DMS53 treated with DMSO at 0.1 percent for 48 hours (cell line): ENCODE measurements around the gene TRHDE.

Experiments used
- DNase-seq: peaks from one replicate; lab custom pipeline; 2025; ENCODE audit not compliant: unreplicated experiment; lab: John Stamatoyannopoulos, UW

The TRHDE gene

GRCh38 chr12:72432037-72432604 lies 160.0 kb downstream of the TRHDE start:
- DNase-seq: peak; percentile 24

- DNase-seq: no peak
Observed at GRCh38 chr12:72433298-72433697, 161.1 kb downstream of the TRHDE start.

GRCh38 chr12:72434999-72435398 lies 162.8 kb downstream of the TRHDE start:
- DNase-seq: no peak

- no peak for DNase-seq
Observed at GRCh38 chr12:72442217-72442616, 170.0 kb downstream of the TRHDE start.

GRCh38 chr12:72444125-72444524 lies 172.0 kb downstream of the TRHDE start:
- no peak for DNase-seq

- DNase-seq: no peak
Observed at GRCh38 chr12:72444566-72444965, 172.4 kb downstream of the TRHDE start.

GRCh38 chr12:72448089-72448488 lies 175.9 kb downstream of the TRHDE start:
- DNase-seq: no peak

GRCh38 chr12:72448805-72449204 lies 176.6 kb downstream of the TRHDE start:
- DNase-seq: no peak

GRCh38 chr12:72453066-72453465 lies 180.9 kb downstream of the TRHDE start:
- DNase-seq: no peak

GRCh38 chr12:72453550-72453949 lies 181.4 kb downstream of the TRHDE start:
- DNase-seq: no peak

- no peak for DNase-seq
Observed at GRCh38 chr12:72464471-72464870, 192.3 kb downstream of the TRHDE start.

- no peak for DNase-seq
Observed at GRCh38 chr12:72465155-72465554, 193.0 kb downstream of the TRHDE start.

GRCh38 chr12:72465940-72466630 lies 193.9 kb downstream of the TRHDE start:
- no peak for DNase-seq

- DNase-seq: no peak
Observed at GRCh38 chr12:72467985-72468384, 195.8 kb downstream of the TRHDE start.

GRCh38 chr12:72468505-72468904 lies 196.3 kb downstream of the TRHDE start:
- DNase-seq: no peak

- DNase-seq: no peak
Observed at GRCh38 chr12:72471806-72472205, 199.6 kb downstream of the TRHDE start.

- peak; percentile 41 for DNase-seq
Observed at GRCh38 chr12:72472350-72472749, 200.2 kb downstream of the TRHDE start.

GRCh38 chr12:72476301-72476700 lies 204.1 kb downstream of the TRHDE start:
- no peak for DNase-seq

- no peak for DNase-seq
Observed at GRCh38 chr12:72485017-72485701, 213.0 kb downstream of the TRHDE start.

- no peak for DNase-seq
Observed at GRCh38 chr12:72491426-72491825, 219.3 kb downstream of the TRHDE start.

- DNase-seq: no peak
Observed at GRCh38 chr12:72493407-72493806, 221.2 kb downstream of the TRHDE start.

GRCh38 chr12:72498354-72498753 lies 226.2 kb downstream of the TRHDE start:
- DNase-seq: no peak
